Effector CD8-positive, alpha-beta T cell (primary cell): Measurements from ENCODE around the gene PPP1CB.
"Not testable (repeated sequence)": the region's sequence is repeated elsewhere in the genome, so short reads cannot be mapped to it uniquely, and the experiment has no call there.

ENCODE experiments used
- DNase-seq: peaks from one replicate; lab custom pipeline; 2025; lab: John Stamatoyannopoulos, UW

PPP1CB gene

DNA sequence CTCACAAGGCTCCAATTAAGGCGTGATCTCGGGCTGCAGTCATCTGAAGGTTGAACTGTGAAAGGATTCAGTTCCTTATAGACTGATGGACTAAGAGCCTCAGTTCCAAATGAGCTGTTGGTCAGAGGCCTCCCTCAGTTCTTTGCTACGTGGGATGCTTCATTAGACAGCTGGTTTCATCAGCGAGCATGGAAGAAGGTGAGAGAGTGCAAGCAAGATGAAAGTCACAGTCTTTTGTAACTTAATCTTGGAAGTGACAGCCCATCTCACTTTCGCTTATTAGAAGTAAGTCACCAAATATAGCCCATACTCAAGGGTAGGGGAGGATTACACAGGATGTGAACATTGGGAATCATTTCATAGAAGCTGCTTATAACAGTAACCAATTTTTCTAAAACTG is 26.8 kb downstream of the PPP1CB start:
- no peak for DNase-seq

DNA sequence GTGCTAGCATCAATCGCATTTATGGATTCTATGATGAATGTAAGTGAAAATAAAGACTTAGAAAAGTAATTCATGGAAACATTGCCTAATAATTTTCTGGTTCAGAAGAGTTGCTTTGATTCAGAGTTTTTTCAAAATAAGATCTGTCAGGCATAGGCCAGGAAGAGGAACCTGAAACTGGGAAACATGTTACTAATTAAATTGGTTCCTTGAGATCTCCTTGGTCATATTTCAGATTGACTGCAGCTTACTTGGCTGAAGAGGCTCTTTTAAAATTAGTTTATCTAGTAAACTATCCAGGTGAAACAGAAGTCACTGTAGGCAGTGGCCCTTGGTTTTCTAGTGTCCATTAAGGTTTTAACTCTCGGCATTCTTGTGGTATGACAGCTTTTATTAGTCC is 27.4 kb downstream of the PPP1CB start:
- no peak for DNase-seq

DNA sequence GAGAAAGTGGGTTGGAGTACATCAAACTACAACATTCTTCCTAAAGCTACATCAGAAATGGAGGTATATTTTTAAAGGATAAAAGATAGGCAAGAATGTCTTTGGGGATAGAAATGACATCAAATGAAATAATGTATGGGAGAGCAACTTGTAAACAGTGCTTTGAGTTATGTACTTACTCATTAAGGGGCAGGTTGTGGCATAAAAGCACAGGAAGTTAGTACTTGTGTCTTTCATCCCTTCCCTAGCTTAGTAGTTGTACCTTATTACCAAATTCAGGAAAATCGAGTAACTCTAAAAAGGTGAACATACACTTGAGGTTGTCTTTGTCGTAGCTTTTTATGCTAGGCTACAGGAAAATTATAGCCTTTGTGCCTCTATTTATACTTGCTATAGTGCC is 28.9 kb downstream of the PPP1CB start:
- no peak for DNase-seq

- no peak for DNase-seq
Observed at GRCh38 chr2:28782423-28782822, 30.8 kb downstream of the PPP1CB start.

- DNase-seq, result not testable (repeated sequence)
Observed at GRCh38 chr2:28784570-28784969, 32.9 kb downstream of the PPP1CB start.

GRCh38 chr2:28796620-28797019 is 45.0 kb downstream of the PPP1CB start:
- no peak for DNase-seq

- DNase-seq, result no peak
Observed at GRCh38 chr2:28801726-28802125, 50.1 kb downstream of the PPP1CB start.

GRCh38 chr2:28802975-28803429 is 51.4 kb downstream of the PPP1CB start:
- DNase-seq, result no peak

DNA sequence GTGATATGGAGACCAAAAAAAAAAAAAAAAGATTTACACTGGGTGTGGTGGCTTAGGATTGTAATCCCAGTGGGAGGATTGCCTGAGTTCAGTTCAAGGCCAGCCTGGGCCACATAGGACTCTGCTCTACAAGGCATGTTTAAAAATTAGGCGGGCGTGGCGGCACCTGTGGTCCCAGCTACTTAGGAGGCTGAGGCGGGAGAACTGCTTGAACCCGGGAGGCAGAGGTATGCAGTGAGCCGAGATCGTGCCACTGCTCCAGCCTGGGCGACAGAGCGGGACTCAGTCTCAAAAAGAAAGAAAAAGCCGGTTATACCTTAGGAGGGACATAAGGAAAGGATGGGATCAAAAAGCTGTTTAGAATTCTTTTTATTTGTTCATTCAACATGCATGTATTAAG is 58.3 kb downstream of the PPP1CB start:
- DNase-seq, result no peak

DNA sequence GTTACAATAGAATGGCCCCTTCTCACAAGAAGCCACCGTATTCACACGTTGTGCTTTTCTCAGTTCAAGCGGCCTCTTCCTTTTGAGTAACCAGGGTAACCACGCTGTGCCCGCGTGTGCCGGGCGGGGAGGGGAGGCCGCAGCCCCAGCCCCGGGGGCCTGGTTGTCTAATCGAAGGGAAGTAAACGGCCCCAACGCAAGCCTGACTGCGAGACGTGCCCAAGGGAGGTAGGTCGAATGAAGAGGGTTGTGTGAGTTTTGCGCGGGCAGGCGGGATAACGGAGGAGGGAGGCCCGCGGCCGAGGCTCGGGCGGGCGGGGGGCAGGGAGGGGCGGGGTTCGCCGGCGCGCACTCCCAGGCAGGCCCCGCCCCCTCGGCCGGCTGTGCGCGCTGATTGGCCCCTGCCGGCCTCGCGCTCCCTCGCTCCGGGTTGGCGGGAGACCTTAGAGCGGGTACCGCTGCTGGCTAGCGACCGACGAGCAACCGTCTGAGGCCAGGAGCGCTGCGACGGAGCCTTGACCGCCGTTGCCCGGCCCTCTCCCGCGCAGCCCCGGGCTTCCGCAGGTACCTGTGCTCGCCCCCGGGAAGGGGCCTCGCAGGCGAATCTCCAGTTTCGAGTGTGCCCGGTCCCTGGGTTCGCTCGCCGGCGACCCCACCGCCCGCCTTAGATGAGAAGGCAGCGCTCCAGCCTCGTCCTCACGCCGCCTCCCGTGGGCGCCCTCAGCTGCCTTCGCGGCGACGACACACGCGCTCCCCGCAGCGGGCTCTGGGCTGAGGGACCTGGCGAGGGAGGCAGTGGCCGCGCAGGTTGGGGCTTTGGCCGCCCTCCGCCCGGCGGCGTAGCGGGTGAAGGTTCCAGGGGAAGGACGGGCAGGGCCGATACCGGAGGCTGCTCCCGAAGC is 59.0 kb downstream of the PPP1CB start, which contains the start of gene SPDYA:
Gene SPDYA, plus strand, starts transcription at position 451 of the 902 bp plus-strand sequence. CDS start 5,181 bp downstream, outside the sequence.
- DNase-seq, result peak; percentile 68

GRCh38 chr2:28818053-28818452 is 66.4 kb downstream of the PPP1CB start:
- DNase-seq, result no peak

DNA sequence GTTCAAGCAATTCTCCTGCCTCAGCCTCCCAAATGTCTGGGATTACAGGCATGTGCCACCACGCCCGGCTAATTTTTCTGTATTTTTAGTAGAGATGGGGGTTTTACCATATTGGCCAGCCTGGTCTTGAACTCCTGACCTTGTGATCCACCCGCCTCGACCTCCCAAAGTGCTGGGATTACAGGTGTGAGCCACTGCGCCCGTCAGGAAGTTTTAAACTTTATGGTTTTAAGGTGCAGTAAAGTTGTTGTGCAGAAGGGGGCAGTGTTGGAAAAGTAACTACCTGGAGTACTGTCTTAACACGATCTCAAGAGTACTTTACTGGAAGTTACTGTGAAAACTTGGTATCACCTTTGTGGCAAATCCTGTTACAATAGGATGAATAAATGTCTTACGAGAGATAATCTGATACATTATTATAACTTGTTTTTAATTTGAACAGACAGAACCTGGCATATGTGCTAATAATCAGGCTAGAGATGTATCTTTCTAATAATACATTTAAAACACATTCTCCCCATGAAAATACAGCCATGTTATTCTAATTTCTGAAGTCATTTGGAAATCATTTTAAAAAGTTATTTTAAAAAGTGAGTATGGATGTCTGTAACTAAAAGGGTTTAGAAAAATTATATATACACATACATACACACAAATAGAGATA is 69.8 kb downstream of the PPP1CB start:
- peak; percentile 29 for DNase-seq

DNA sequence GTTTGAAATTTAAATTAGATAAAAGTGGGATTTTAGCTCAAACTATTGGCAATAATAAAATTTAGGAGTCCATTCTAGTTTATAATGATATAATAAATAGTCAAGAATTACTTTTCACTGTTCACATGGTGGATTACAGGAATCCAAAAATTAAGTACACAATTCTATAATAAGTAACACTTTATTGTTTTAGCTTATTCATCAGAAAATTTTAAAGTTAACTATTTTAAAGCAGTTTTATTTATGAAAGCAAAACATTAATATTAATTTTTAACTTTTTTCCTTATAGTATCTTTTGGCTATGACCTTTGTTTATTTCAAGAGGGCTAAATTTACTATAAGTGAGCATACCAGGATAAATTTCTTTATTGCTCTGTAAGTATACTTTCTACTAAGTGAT is 70.4 kb downstream of the PPP1CB start:
- no peak for DNase-seq

- DNase-seq, result no peak
Observed at GRCh38 chr2:28824207-28824606, 72.6 kb downstream of the PPP1CB start.

- no peak for DNase-seq
Observed at GRCh38 chr2:28824870-28825269, 73.2 kb downstream of the PPP1CB start.

DNA sequence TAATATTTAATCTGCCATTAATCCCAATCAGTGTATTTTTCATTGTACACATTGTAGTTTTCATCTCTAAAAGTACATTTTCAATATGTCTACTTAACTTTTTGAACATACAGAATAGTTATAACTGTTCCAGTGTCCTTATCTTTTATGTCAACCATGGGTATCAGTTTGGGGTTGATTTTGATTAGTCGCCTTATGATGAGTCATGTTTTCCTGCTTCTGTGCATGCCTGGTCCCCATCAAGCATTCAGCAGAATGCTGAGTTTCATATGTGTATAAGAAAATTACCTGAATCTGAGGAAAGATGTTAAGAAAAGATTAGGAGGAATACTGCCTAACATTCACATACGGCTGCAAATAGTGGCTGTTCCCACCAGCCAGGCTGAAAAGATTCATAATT is 76.8 kb downstream of the PPP1CB start:
- no peak for DNase-seq

- DNase-seq, result no peak
Observed at GRCh38 chr2:28833740-28834470, 82.3 kb downstream of the PPP1CB start.

- no peak for DNase-seq
Observed at GRCh38 chr2:28835781-28836180, 84.2 kb downstream of the PPP1CB start.

GRCh38 chr2:28838971-28839370 is 87.3 kb downstream of the PPP1CB start:
- DNase-seq, result no peak

DNA sequence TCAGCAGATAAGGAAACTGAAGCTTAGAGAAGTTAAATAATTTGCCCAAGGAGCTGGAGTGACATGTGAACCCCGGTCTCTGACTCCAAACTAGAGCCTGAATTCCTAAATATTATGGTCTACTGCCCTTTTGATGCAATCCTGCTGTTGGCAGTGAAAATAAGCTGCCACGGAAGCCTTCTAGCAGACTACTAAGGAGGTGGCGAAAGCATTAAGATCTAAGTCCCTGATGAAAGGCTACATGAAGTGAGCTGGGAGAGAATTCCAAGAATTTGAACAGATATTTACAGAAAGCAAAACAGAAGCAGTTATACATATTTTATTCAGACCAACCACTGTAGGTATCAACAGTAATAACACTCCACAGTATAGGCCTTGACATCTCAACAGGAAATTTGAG is 90.4 kb downstream of the PPP1CB start:
- DNase-seq, result no peak
